HFFc6 (cell line): ENCODE data around the gene ACVR1B. TPM values are rescaled to one million over a fixed set of nuclear protein-coding genes. Genes with fewer than 3 reads are reported as not detected.

Experiments
- DNase-seq: peaks from one replicate; pipeline ENCODE4 v3.0.0-alpha.2; 2018
- H3K27ac Mint-ChIP-seq: 2 replicates; pipeline ENCODE4 v1.8.0; 2020; ENCODE audit warnings: mild to moderate bottlenecking, mixed read lengths
- H3K27me3 Mint-ChIP-seq: 2 replicates; pipeline ENCODE4 v1.8.0; 2021; ENCODE audit warnings: mild to moderate bottlenecking, moderate library complexity, mixed read lengths; ENCODE audit not compliant: insufficient read depth
- H3K36me3 Mint-ChIP-seq: 2 replicates; pipeline ENCODE4 v1.8.0; 2021; ENCODE audit warnings: low read depth, mixed read lengths
- H3K4me1 Mint-ChIP-seq: 2 replicates; pipeline ENCODE4 v1.8.0; 2020; ENCODE audit warnings: low read depth, mixed read lengths
- H3K4me3 Mint-ChIP-seq: 2 replicates; pipeline ENCODE4 v1.8.0; 2020; ENCODE audit warnings: mild to moderate bottlenecking, moderate library complexity, mixed read lengths
- H3K9me3 Mint-ChIP-seq: 2 replicates; pipeline ENCODE4 v1.8.0; 2020; ENCODE audit warnings: mild to moderate bottlenecking, mixed read lengths
- total RNA-seq, 6 experiments: library from RNA; stranded (reverse); fragmentation: NEBNext Ultra II Directional; extraction: Animal tissue kit (Norgen Biotek cat#: 25700); gene quantifications; 2 replicates in 1 of 6; 3 replicates in 5 of 6; pipeline ENCODE4 v1.2.3, GENCODE V29; 2021
- TF ChIP-seq, protein P1 (sequence below): fragments of 200-600 bp; sonication (generic); IDR thresholded peaks from 2 replicates; pipeline ENCODE4 v1.5.0; 2021; ENCODE audit warnings: antibody characterized with exemption, mild to moderate bottlenecking

ACVR1B gene
- total RNA-seq, 6 experiments from 2014 or later: 13.1 to 15.2 (median 14.0) TPM

DNA sequence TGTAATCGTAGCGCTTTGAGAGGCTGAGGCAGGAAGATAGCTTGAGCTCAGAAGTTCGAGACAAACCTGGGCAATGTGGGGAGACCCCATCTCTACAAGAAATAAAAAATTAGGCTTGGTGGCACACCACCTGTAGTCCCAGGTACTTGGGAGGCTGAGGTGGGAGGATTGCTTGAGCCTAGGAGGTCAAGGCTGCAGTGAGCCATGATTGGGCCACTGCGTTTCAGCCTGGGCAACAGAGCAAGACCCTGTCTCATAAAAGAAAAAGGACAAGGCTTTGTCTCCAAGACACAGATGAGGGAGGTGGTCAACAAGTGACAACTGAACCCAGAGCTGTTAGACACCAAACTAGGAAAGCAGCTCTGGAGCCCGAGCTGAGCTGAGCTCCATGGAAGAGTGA is 40.7 kb downstream of the ACVR1B start:
- DNase-seq: no peak
- peaks cover 4% of the 10 kb centered on the region; the same call in 1 of the 2 replicates for H3K36me3 Mint-ChIP-seq
- H3K4me1 Mint-ChIP-seq: peaks cover 32% of the 10 kb centered on the region
- TF ChIP-seq, protein P1, sequence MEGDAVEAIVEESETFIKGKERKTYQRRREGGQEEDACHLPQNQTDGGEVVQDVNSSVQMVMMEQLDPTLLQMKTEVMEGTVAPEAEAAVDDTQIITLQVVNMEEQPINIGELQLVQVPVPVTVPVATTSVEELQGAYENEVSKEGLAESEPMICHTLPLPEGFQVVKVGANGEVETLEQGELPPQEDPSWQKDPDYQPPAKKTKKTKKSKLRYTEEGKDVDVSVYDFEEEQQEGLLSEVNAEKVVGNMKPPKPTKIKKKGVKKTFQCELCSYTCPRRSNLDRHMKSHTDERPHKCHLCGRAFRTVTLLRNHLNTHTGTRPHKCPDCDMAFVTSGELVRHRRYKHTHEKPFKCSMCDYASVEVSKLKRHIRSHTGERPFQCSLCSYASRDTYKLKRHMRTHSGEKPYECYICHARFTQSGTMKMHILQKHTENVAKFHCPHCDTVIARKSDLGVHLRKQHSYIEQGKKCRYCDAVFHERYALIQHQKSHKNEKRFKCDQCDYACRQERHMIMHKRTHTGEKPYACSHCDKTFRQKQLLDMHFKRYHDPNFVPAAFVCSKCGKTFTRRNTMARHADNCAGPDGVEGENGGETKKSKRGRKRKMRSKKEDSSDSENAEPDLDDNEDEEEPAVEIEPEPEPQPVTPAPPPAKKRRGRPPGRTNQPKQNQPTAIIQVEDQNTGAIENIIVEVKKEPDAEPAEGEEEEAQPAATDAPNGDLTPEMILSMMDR: no peak
- no peak overlapping the region for H3K4me3 Mint-ChIP-seq
- no peaks in the 10 kb centered on the region; the same call in none of the 2 replicates for H3K27me3 Mint-ChIP-seq
- H3K27ac Mint-ChIP-seq: no peak overlapping the region
- H3K9me3 Mint-ChIP-seq: no peaks in the 10 kb centered on the region

DNA sequence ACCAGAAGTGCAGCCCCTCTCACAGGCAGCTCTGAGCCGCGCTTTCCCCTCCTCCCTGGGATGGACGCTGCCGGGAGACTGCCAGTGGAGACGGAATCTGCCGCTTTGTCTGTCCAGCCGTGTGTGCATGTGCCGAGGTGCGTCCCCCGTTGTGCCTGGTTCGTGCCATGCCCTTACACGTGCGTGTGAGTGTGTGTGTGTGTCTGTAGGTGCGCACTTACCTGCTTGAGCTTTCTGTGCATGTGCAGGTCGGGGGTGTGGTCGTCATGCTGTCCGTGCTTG is 43.0 kb downstream of the ACVR1B start:
- peaks cover 36% of the 10 kb centered on the region for H3K4me1 Mint-ChIP-seq
- peaks cover 2% of the 10 kb centered on the region for H3K27me3 Mint-ChIP-seq
- no peak for DNase-seq
- TF ChIP-seq, protein P1: no peak
- H3K4me3 Mint-ChIP-seq: 0 out of 2 replicates have a peak overlapping the region, but pooled peaks have one; percentile 16
- H3K9me3 Mint-ChIP-seq: no peaks in the 10 kb centered on the region
- H3K36me3 Mint-ChIP-seq: peaks cover 4% of the 10 kb centered on the region; the same call in 1 of the 2 replicates
- peak overlapping the region; percentile 65 for H3K27ac Mint-ChIP-seq

DNA sequence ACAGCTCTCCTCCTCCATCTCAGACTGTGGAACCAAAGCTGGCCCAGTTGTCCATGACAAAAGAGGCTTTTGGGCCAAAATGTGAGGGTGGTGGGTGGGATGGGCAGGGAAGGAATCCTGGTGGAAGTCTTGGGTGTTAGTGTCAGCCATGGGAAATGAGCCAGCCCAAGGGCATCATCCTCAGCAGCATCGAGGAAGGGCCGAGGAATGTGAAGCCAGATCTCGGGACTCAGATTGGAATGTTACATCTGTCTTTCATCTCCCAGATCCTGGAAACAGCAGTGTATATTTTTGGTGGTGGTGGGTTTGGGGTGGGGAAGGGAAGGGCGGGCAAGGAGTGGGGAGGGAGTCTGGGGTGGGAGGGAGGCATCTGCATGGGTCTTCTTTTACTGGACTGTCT is 43.5 kb downstream of the ACVR1B start:
- Mint-ChIP-seq H3K27ac (peak overlapping the region; percentile 65), H3K27me3 (peaks cover 2% of the 10 kb centered on the region), H3K9me3 (no peaks in the 10 kb centered on the region), H3K4me3 (peak overlapping the region; percentile 16; the same call in 1 of the 2 replicates), H3K4me1 (peaks cover 36% of the 10 kb centered on the region), H3K36me3 (peaks cover 4% of the 10 kb centered on the region; the same call in 1 of the 2 replicates)
- DNase-seq: peak; percentile 45
- TF ChIP-seq, protein P1: no peak

DNA sequence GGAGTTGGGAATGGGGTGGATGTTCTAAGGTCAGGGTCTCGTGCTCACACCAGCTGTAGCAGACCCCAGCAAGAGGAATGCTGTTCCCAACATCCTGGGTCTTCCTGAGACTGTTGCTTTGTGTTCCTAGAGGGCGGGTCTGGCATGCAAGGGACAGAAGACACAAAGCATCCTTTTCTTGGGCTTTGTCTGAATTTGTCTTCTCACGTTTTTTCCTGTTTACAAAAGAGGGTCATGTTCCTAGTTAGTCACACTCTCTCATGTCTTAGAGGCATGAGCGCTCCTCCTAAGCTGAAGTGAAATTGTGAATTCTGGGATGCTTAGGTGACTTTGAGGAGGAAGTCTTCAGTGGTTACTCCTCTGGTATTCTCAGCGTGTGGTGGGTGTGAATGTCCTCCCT is 45.6 kb downstream of the ACVR1B start:
- peaks cover 36% of the 10 kb centered on the region for H3K4me1 Mint-ChIP-seq

DNA sequence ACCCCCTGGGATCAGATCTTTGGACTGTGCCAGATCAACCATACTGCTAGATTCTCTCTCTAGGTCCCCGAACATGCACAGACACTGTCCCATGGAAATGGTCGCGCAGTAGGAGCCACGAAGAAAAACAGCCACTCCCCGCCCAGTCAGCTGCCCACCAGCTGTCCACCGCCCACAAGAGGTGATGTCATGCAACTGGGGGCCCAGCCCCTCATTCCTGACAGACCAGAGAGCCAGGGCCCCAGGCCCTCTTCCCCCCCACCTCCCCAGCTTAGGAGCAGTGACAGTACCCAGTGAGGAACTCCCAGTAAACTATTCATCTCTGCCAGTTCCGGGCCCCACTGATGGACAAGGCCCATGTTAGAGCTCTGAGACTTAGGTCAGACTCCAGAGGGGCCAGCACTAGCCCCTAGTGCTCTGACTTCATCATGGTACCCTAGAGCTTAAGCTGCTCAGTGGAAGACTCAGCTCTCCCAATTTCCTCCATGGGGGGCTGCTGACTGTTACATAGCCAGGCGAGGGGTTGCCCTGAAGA is 51.6 kb downstream of the ACVR1B start:
- 0 out of 2 replicates have a peak, but pooled peaks cover 10% of the 10 kb centered on the region for H3K4me1 Mint-ChIP-seq
- H3K4me3 Mint-ChIP-seq: no peak overlapping the region
- TF ChIP-seq, protein P1: no peak
- no peak for DNase-seq
- no peaks in the 10 kb centered on the region for H3K36me3 Mint-ChIP-seq
- no peak overlapping the region for H3K27ac Mint-ChIP-seq
- no peaks in the 10 kb centered on the region for H3K9me3 Mint-ChIP-seq
- peaks cover 15% of the 10 kb centered on the region for H3K27me3 Mint-ChIP-seq

More for the DNA sequence above, 45.6 kb downstream of the ACVR1B start:
- no peak for DNase-seq
- no peak overlapping the region for H3K4me3 Mint-ChIP-seq
- H3K9me3 Mint-ChIP-seq: no peaks in the 10 kb centered on the region
- TF ChIP-seq, protein P1: no peak
- H3K27ac Mint-ChIP-seq: no peak overlapping the region; the same call in 1 of the 2 replicates
- peaks cover 2% of the 10 kb centered on the region for H3K27me3 Mint-ChIP-seq
- H3K36me3 Mint-ChIP-seq: peaks cover 4% of the 10 kb centered on the region; the same call in 1 of the 2 replicates
